ENCODE data around the gene TCF21. TPM values are rescaled to one million over a fixed set of nuclear protein-coding genes. Genes with fewer than 3 reads are reported as not detected.

Gene TCF21
- total RNA-seq, 3 donors from 2014 or later = 1.9 to 14.3 (median 9.6) TPM

DNA sequence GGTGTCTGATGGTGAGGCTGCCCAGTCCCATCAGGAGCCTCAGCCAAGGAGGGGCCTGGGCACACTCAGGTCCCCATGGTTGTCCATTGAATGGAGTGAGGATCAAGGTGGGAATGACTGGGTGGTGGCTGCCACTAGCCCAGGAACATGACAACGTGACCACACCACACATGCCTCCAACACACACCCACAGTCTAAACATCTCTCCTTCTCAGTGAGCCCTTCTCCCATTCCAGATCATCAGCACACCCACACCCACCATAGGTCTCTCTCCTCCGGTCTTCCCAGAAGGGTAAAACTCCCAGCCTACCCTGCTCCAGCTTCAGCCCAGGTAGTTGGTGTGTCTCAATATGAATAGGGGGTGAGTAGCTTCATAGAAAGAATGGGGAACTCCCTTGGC is 5.5 kb downstream of the TCF21 start:
- Histone ChIP-seq H3K4me1 (ENCODE audit: low read depth) (peaks cover 22% of the 10 kb centered on the region), H3K9me3 (no peaks in the 10 kb centered on the region), H3K4me3 (no peak overlapping the region), H3K36me3 (ENCODE audit: low read depth) (no peaks in the 10 kb centered on the region)
- ATAC-seq (no peak), DNase-seq (no peak)
- intact Hi-C loops (cut with DNase I, micrococcal nuclease) = no loop called here
- TF ChIP-seq, protein P1, sequence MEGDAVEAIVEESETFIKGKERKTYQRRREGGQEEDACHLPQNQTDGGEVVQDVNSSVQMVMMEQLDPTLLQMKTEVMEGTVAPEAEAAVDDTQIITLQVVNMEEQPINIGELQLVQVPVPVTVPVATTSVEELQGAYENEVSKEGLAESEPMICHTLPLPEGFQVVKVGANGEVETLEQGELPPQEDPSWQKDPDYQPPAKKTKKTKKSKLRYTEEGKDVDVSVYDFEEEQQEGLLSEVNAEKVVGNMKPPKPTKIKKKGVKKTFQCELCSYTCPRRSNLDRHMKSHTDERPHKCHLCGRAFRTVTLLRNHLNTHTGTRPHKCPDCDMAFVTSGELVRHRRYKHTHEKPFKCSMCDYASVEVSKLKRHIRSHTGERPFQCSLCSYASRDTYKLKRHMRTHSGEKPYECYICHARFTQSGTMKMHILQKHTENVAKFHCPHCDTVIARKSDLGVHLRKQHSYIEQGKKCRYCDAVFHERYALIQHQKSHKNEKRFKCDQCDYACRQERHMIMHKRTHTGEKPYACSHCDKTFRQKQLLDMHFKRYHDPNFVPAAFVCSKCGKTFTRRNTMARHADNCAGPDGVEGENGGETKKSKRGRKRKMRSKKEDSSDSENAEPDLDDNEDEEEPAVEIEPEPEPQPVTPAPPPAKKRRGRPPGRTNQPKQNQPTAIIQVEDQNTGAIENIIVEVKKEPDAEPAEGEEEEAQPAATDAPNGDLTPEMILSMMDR (IDR thresholded peaks at IDR 0.05) = no peak

DNA sequence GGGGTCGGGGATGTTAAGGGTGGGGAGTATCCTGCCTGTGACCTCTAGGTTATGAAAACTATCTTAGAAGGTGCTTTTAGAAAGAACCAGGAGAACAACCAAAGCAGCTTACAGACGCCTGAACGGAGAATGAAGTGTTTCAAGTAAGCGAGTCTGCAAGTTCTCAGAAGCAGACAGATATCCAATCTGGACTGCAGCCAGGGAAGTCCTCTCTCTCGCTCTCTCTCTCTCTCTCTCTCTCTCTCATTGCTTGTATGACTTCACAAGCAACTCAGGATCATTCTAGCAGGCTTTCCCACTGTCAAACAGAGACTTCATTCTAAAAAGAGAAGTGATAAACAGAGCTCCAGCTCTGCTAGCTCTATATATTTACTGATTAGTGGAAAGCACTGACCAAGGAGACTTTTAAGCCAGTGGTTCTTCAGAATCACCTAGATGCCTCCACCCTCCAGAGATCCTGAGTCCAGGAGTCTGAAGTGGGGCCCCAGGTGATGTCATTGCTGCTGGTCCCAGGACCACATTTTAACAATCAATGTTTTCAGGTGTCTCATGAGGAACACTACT is 6.0 kb downstream of the TCF21 start:
- intact Hi-C loops (cut with DNase I, micrococcal nuclease) = no loop called here
- Histone ChIP-seq H3K4me3 (no peak overlapping the region), H3K36me3 (ENCODE audit: low read depth) (no peaks in the 10 kb centered on the region), H3K9me3 (no peaks in the 10 kb centered on the region), H3K4me1 (ENCODE audit: low read depth) (peaks cover 22% of the 10 kb centered on the region)
- DNase-seq (peak in 1 of 3 donors; percentile 33), ATAC-seq (peak; percentile 9)
- TF ChIP-seq, protein P1 (IDR thresholded peaks at IDR 0.05) = no peak

DNA sequence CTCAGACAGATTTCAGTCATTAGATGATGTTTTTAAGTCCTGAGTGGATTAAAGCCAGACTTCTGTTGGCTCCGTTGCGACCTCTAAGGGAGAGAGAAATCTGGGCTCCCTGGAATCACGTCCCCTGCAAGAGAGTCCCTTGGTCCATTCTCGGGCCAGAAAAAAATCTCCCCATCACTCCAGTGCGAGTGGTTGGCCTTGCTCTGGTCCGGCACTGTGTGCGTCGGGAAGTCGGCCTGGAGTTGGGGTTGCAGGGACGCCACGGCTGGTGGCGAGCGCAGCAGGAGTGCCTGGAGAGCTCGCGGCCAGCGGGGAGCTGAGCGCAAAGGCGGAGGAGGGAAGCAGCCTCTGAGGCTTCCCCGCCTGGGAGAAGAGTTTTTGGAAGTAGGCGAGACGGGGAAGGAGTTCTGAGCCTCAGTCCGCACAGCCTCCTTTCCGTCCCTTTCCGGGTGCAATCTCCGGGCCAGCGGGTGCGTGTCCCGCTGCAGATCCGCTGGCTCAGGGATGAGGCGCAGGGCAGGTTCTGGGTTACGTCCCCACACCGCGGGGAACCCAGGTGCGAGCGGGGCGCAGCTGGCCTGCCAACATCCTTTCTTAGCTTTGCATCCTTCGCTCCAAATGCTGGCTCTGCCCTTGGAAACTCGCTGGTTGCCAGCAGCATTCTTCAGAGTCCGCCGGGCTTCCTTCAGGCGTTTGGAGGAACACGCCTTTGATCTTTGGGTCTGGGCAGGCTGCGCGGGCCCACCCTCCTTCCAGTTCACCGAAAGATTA is 6.8 kb downstream of the TCF21 start:
- H3K36me3 ChIP-seq (ENCODE audit: low read depth) = no peaks in the 10 kb centered on the region
- peak; percentile 15 to 43 (median 33) for DNase-seq
- ATAC-seq = peak; percentile 50
- H3K4me3 ChIP-seq = no peak overlapping the region
- peaks cover 22% of the 10 kb centered on the region for H3K4me1 ChIP-seq (ENCODE audit: low read depth)
- intact Hi-C loops (cut with DNase I, micrococcal nuclease) = no loop called here
- TF ChIP-seq, protein P1 (IDR thresholded peaks at IDR 0.05) = no peak
- H3K9me3 ChIP-seq = no peaks in the 10 kb centered on the region

DNA sequence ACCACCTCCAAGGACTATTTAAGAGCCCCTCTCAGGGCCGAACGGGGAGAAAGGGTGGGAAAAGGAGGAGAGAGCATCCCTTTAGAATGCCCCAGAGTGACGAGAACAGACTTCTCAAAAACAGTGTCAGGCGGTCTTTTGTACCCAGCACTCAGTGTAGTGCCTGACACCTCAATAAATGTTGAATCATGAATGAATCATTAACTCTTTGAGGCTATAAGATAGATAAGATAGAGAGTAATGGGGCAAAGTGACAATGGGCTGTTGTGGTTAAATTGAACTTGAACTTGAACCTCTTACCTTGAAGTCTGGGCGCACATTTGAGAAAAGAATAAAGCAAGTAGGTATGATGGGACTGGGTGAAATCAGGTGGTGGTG is 7.4 kb downstream of the TCF21 start:
- TF ChIP-seq, protein P1 (IDR thresholded peaks at IDR 0.05) = no peak
- Histone ChIP-seq H3K4me3 (no peak overlapping the region), H3K4me1 (ENCODE audit: low read depth) (peaks cover 19% of the 10 kb centered on the region), H3K9me3 (no peaks in the 10 kb centered on the region), H3K36me3 (ENCODE audit: low read depth) (no peaks in the 10 kb centered on the region)
- ATAC-seq (peak; percentile 39), DNase-seq (no peak)
- intact Hi-C loops (cut with DNase I, micrococcal nuclease) = no loop called here

DNA sequence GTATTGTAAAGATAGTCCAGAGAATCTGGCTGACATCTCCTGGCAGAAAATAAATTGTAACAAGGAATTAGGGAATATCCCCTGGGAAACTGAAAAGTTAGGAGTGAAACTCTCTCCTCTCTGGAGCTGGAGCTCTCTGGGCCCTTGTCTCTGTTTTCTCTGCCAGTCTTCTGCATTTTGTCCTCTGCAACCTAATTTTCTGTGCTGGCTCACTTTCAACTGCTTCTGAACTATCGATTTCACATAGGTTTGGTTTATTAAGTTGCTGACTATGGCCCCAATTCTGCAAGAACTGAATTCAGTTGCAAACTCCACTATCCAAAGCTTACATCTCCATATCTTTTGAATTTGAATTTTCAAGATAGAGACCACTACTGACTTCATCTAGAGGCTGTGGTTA is 9.3 kb downstream of the TCF21 start:
- intact Hi-C loops (cut with DNase I, micrococcal nuclease) = no loop called here

More for the DNA sequence above, 9.3 kb downstream of the TCF21 start:
- ATAC-seq (no peak), DNase-seq (no peak)
- TF ChIP-seq, protein P1 (IDR thresholded peaks at IDR 0.05) = no peak
- peaks cover 14% of the 10 kb centered on the region for H3K4me1 ChIP-seq (ENCODE audit: low read depth)
- H3K4me3 ChIP-seq = no peak overlapping the region
- H3K9me3 ChIP-seq = no peaks in the 10 kb centered on the region
- no peaks in the 10 kb centered on the region for H3K36me3 ChIP-seq (ENCODE audit: low read depth)
